GM19468 (cell line): ENCODE data around the gene KRTAP2-3.
"Not testable (repeated sequence)": the region's sequence is repeated elsewhere in the genome, so short reads cannot be mapped to it uniquely, and the experiment has no call there.

Experiments used
- ATAC-seq: cut with Tn5 transposase; IDR thresholded peaks from one replicate; pipeline ENCODE4 v1.9.1; 2021; ENCODE audit warnings: mild to moderate bottlenecking, moderate library complexity, moderate number of reproducible peaks; ENCODE audit not compliant: unreplicated experiment; ENCODE audit errors: extremely low read depth

The KRTAP2-3 gene

GRCh38 chr17:41040783-41041571 lies 18.9 kb downstream of the KRTAP2-3 start, which contains the start of gene KRTAP1-1:
TSS of gene KRTAP1-1 (minus strand) at chr17:41041450. CDS start at chr17:41041397, 53 bp downstream.
- ATAC-seq = not testable (repeated sequence)

GRCh38 chr17:41037853-41038350 lies 22.0 kb downstream of the KRTAP2-3 start:
- no peak for ATAC-seq

GRCh38 chr17:41034346-41034935 lies 25.5 kb downstream of the KRTAP2-3 start, which contains the start of gene KRTAP1-3:
TSS of gene KRTAP1-3 (minus strand) at chr17:41034874. CDS start at chr17:41034821, 53 bp downstream.
- not testable (repeated sequence) for ATAC-seq

GRCh38 chr17:41029633-41030245 lies 30.2 kb downstream of the KRTAP2-3 start, which contains the start of gene KRTAP1-4:
TSS of gene KRTAP1-4 (minus strand) at chr17:41030195. CDS start at chr17:41030078, 117 bp downstream.
- no peak for ATAC-seq

GRCh38 chr17:41026715-41027471 lies 33.0 kb downstream of the KRTAP2-3 start, which contains the start of gene KRTAP1-5:
TSS of gene KRTAP1-5 (minus strand) at chr17:41027208. CDS start at chr17:41027155, 53 bp downstream.
- ATAC-seq = no peak

GRCh38 chr17:41024697-41025096 lies 35.2 kb downstream of the KRTAP2-3 start:
- no peak for ATAC-seq

- no peak for ATAC-seq
These were observed 39.6 kb downstream of the KRTAP2-3 start for GRCh38 chr17:41020336-41020735.

GRCh38 chr17:41019415-41019814 lies 40.5 kb downstream of the KRTAP2-3 start:
- ATAC-seq = no peak

- ATAC-seq = no peak
These were observed 41.4 kb downstream of the KRTAP2-3 start for GRCh38 chr17:41018541-41018940.

GRCh38 chr17:41016578-41017215 lies 43.2 kb downstream of the KRTAP2-3 start:
- no peak for ATAC-seq

- ATAC-seq = no peak
These were observed 44.5 kb downstream of the KRTAP2-3 start for GRCh38 chr17:41015454-41015853.

GRCh38 chr17:41013606-41014005 lies 46.3 kb downstream of the KRTAP2-3 start:
- ATAC-seq = no peak

GRCh38 chr17:41013181-41013580 lies 46.7 kb downstream of the KRTAP2-3 start:
- ATAC-seq = no peak

- no peak for ATAC-seq
These were observed 47.4 kb downstream of the KRTAP2-3 start for GRCh38 chr17:41012326-41013120.

- ATAC-seq = no peak
These were observed 49.5 kb downstream of the KRTAP2-3 start for GRCh38 chr17:41010441-41010840.

- no peak for ATAC-seq
These were observed 50.0 kb downstream of the KRTAP2-3 start for GRCh38 chr17:41009936-41010335.

GRCh38 chr17:41009301-41009760 lies 50.6 kb downstream of the KRTAP2-3 start:
- ATAC-seq = no peak
